Hepatic stellate cell (primary cell): Measurements from ENCODE around the gene DIPK2A.

Source experiments
- DNase-seq: peaks from one replicate; pipeline ENCODE4 v3.0.0; 2011; ENCODE audit warnings: low spot score

Gene DIPK2A

GRCh38 chr3:143971359-143972154 is at the start of gene DIPK2A:
TSS of gene DIPK2A (plus strand) at chr3:143971823. CDS start at chr3:143972333, 510 bp downstream.
- peak; percentile 91 for DNase-seq

- no peak for DNase-seq
Measured at GRCh38 chr3:143924522-143925285, 46.9 kb upstream of the DIPK2A start.

GRCh38 chr3:143928056-143928455 is 43.6 kb upstream of the DIPK2A start:
- DNase-seq, result no peak

- no peak for DNase-seq
Measured at GRCh38 chr3:143928541-143929255, 42.9 kb upstream of the DIPK2A start.

DNA sequence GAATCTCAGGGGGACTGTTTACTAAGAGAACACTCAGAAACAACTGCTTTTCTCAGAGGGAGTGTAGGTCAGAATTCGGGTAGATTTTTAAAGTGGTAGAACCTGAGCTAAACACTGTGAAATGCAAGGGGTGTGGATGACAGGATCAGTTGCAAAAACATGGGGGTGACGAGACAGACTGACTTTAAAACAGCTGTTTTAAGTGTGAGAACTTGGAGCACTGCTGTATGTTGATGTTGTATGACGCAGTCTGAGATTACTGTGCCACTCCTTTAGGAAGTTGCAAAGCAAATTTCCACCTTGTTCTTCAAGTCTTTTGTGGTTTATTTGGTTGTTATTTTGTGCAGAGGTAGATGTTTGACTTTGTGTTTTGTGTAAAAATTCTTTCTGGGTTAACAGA is 36.8 kb upstream of the DIPK2A start:
- DNase-seq, result no peak

GRCh38 chr3:143935678-143936077 is 35.9 kb upstream of the DIPK2A start:
- no peak for DNase-seq

DNA sequence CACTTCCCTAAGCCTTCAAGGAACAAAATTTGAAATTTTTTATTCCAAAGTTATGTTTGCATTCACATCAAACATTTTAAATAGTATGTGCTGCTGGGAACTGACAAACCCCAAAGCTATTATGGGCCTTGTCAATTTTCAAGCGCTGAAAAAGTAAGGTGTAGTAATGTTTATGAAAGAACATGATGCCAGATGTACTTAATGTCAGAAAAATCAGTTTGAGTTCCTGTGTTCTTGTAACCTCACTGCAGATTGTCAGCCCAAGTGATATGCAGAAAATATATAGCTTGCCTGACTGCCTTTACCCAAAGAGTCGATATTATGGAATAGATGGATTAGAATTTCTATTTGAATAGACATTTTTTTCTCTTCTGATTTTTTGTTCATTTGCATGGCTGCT is 20.8 kb upstream of the DIPK2A start:
- no peak for DNase-seq

DNA sequence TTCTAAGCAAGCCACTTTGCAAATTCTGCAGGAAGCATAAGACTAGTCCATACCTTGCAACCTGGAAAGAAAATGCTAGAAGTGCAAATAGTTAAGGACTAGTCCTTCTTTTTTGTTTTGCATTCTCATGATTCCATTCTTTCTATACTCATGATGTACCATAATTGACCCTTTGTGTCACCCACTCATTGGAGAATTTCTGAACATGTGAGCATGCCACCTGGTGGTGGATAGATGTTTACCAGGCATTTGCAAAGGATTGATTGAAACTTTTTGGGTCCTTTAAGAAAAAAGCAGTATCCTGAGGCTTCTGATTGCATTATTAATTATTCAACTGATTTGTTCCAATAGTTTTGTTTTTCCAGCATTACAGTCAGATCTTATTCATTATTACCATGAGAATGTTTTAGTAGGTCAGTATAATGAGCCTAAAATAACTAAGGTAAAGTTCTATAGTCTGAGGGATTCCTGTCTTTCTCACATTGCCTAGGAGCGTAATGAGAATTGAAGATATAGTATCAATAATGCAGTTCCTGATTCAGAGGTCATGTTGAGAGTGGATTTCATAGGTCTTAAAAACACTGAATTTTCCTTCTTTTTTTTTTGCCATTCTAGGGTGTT is 20.2 kb upstream of the DIPK2A start:
- DNase-seq, result no peak

- no peak for DNase-seq
Measured at GRCh38 chr3:143952569-143953072, 19.0 kb upstream of the DIPK2A start.

DNA sequence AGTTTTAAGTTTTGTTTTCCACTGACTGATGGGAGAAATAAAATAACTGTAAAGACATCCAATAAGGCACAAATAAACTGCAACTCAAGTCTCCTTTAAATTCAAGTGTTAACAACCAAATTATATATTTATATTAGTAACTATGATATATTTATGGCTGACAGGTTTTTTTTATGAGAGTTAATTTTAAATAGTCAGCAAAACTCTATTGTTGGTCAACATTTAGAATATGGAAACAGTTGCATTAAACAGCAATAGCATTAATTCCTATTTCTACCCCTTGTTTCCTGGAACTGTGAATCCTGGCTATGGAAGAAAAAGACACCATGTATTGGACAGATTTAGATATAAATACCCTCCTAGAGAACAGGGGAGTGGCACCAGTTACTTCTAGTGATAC is 16.5 kb upstream of the DIPK2A start:
- no peak for DNase-seq

DNA sequence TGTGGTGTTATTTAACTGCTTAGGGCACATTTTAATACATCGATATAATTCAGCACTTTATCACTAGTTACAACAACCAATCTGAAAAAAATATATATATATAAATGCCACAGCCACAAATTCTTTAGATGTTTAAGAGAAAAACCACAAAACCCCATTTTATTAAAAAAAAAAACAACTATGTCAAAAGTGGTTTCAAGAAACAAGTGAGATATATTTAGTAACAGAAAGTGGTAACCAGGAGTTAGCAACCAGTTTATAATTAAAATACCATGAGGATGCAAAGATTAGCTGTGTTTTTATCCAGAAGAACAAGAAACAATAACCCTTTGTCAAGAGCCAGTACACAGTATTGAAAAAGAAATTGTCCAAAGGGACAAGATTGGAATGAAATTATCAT is 14.8 kb upstream of the DIPK2A start:
- DNase-seq, result no peak

DNA sequence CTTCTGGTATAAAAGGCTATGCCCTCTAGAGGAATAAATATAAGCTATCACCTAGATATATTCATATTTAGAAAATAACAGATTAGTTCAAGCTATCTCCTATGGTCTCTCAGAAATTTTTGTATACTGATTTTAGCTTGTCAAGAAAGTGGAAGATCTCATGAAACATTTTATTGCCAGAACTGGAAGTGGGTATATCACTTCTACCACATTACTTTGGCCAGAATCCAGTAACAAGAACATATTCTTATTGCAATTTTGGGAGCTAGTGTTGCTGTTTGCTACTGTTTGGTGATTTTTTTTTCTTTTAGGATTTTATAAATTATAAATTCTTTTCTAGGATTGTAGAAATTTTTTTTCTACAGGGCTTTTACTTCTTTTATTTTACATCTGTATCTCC is 14.2 kb upstream of the DIPK2A start:
- DNase-seq, result no peak

DNA sequence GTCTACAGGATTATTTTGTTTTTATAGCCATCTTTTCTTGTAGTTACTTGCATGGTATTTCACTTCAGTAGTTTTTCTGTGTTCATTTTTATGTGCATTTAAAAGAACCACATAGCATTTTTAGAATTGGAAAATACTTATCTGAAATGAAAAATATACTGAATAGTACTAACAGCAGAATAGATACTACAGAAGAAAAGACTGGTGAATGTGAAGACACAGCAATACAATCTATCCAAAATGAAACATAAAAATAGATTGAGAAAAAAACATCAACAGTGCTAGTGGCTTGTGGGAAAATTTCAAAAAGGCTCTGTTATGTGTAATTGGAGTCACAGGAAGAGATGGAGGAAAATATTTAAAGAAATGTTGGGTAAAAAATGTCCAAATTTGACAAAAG is 12.7 kb upstream of the DIPK2A start:
- no peak for DNase-seq

DNA sequence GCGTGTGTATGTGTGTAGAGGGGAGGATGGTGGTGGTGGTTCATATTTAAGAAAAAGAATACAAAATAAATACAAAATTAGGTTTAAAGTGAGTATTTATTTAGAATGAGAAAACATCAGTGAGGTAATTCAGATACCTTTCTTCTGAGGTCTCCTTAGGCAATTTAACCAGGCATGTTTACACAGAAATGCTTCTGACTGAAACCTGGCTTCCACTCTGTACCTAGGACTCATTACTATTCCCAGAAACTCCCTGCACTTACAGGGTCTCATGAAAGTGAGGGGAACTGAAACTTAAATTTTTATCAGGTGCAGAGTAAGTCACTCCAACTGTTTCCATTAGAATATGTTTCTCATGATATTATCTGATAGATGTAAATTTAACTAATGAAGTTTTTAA is 10.3 kb upstream of the DIPK2A start:
- DNase-seq, result no peak

DNA sequence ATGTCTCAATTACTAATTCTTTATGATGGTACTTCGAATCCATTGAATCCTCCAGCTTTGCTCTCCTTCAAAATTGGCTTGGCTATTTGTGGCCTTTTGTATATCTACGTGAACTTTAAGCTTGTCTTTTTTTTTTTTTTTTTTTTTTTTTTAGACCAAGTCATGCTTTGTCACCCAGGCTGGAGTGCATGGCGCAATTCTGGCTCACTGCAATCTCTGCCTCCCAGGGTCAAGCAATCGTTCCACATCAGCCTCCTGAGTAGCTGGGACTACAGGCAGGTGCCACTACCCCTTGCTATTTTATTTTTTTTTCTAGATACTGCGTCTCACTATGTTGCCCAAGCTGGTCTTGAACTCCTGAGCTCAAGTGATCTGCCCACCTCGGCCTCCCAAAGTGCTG is 7.7 kb upstream of the DIPK2A start:
- no peak for DNase-seq

GRCh38 chr3:143970773-143971358 is 757 bp upstream of the DIPK2A start:
- peak; percentile 69 for DNase-seq

DNA sequence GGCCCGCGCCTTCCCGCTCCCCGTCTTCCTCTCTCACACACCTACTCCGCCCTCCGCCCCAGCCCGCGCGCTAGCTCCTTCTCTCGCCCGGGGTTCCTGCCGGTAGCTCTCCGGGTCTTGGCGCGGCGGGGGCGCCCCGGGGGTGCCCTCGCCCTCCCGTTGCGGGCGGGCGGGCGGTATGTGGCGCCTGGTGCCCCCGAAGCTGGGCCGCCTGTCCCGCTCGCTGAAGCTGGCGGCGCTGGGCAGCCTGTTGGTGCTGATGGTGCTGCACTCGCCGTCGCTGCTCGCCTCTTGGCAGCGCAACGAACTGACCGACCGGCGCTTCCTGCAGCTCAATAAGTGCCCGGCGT is 507 bp downstream of the DIPK2A start:
- no peak for DNase-seq

GRCh38 chr3:143972505-143973258 is 1.1 kb downstream of the DIPK2A start:
- peak; percentile 55 for DNase-seq

- DNase-seq, result peak; percentile 72
Measured at GRCh38 chr3:143973259-143974021, 1.8 kb downstream of the DIPK2A start.
